GM19438 (cell line): ENCODE data around the gene KRTAP12-3.
"Not testable (repeated sequence)": the region's sequence is repeated elsewhere in the genome, so short reads cannot be mapped to it uniquely, and the experiment has no call there.

Source experiments
- ATAC-seq: cut with Tn5 transposase; IDR thresholded peaks from one replicate; pipeline ENCODE4 v1.9.1; 2021; ENCODE audit warnings: low read depth; ENCODE audit not compliant: unreplicated experiment

KRTAP12-3 gene

GRCh38 chr21:44627181-44627822 is 30.4 kb upstream of the KRTAP12-3 start:
- ATAC-seq: not testable (repeated sequence)

- ATAC-seq: not testable (repeated sequence)
These were observed 29.9 kb upstream of the KRTAP12-3 start for GRCh38 chr21:44627831-44628233.

- no peak for ATAC-seq
These were observed 28.9 kb upstream of the KRTAP12-3 start for GRCh38 chr21:44628707-44629391.

GRCh38 chr21:44630440-44630839 is 27.3 kb upstream of the KRTAP12-3 start:
- no peak for ATAC-seq

- no peak for ATAC-seq
These were observed 25.7 kb upstream of the KRTAP12-3 start for GRCh38 chr21:44632067-44632466.

- no peak for ATAC-seq
These were observed 21.3 kb upstream of the KRTAP12-3 start for GRCh38 chr21:44636209-44637017.

- no peak for ATAC-seq
These were observed 20.5 kb upstream of the KRTAP12-3 start, which contains the start of gene KRTAP10-10 for GRCh38 chr21:44637018-44637850. KRTAP10-10 (plus strand) TSS chr21:44637356; CDS start chr21:44637418, 62 bp downstream.

GRCh38 chr21:44637851-44638348 is 19.8 kb upstream of the KRTAP12-3 start:
- ATAC-seq: not testable (repeated sequence)

GRCh38 chr21:44638506-44639330 is 19.0 kb upstream of the KRTAP12-3 start:
- not testable (repeated sequence) for ATAC-seq

GRCh38 chr21:44639331-44639655 is 18.4 kb upstream of the KRTAP12-3 start:
- ATAC-seq: no peak

GRCh38 chr21:44640761-44641160 is 17.0 kb upstream of the KRTAP12-3 start:
- ATAC-seq: no peak

GRCh38 chr21:44643741-44644310 is 13.9 kb upstream of the KRTAP12-3 start:
- ATAC-seq: no peak

- no peak for ATAC-seq
These were observed 12.9 kb upstream of the KRTAP12-3 start for GRCh38 chr21:44644878-44645277.

- ATAC-seq: not testable (repeated sequence)
These were observed 11.1 kb upstream of the KRTAP12-3 start, which contains the start of gene KRTAP10-11 for GRCh38 chr21:44646366-44647221. KRTAP10-11 (plus strand) TSS chr21:44646414; CDS start chr21:44646459, 45 bp downstream.

GRCh38 chr21:44647222-44647552 is 10.5 kb upstream of the KRTAP12-3 start:
- no peak for ATAC-seq

GRCh38 chr21:44648557-44649311 is 9.0 kb upstream of the KRTAP12-3 start:
- ATAC-seq: no peak

- no peak for ATAC-seq
These were observed 8.1 kb upstream of the KRTAP12-3 start for GRCh38 chr21:44649521-44650100.
